ENCODE results near the gene VAV2.

The VAV2 gene

DNA sequence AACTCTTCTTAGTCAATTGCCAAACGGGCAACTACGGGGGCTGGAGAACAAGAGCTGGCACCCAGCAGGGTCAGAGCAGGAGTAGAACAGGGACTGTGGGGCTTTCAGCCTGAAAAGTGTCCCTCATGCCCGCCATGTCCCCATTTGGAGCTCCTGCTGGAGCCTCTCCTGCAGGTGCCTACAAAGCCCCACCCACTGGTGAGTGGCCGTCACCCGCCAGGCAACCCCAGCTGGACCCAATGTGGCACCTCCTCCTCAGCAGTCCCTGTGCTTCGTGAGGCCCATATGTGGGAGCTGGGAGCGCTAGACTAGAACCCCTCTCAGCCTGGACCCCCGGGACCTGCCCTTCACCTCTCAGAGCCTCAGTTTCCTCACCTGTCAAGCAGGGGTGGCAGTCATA lies 40.9 kb downstream of the VAV2 start:
- no peak for DNase-seq (ENCODE audit: low read depth)

DNA sequence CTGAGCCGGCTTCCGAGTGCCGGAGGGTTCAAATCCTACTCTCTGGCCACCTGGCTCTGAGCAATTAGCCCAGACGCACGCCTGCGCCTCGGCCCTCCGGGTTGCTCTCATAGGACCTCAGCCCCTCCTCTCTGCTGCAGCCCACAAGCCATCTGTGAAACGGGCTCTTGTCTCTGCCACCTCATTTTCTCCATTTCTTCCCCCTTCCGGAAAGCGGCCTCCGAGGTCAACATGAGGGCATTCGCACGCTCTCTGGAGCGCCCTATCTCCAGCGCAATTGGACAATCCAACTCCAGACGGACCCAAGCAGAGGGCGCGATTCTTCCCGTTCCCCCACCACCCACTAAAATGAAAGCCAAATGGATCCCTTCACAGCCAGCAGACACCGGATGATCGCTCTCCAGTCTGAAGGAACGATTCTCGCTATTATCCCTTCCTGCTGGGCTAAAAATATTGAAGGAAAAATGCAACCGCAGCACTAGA lies 41.5 kb downstream of the VAV2 start:
- DNase-seq (ENCODE audit: low read depth): no peak

- no peak for DNase-seq (ENCODE audit: low read depth)
These were observed 41.9 kb downstream of the VAV2 start for GRCh38 chr9:133950192-133950591.

GRCh38 chr9:133949486-133950061 lies 42.5 kb downstream of the VAV2 start:
- no peak for DNase-seq (ENCODE audit: low read depth)

DNA sequence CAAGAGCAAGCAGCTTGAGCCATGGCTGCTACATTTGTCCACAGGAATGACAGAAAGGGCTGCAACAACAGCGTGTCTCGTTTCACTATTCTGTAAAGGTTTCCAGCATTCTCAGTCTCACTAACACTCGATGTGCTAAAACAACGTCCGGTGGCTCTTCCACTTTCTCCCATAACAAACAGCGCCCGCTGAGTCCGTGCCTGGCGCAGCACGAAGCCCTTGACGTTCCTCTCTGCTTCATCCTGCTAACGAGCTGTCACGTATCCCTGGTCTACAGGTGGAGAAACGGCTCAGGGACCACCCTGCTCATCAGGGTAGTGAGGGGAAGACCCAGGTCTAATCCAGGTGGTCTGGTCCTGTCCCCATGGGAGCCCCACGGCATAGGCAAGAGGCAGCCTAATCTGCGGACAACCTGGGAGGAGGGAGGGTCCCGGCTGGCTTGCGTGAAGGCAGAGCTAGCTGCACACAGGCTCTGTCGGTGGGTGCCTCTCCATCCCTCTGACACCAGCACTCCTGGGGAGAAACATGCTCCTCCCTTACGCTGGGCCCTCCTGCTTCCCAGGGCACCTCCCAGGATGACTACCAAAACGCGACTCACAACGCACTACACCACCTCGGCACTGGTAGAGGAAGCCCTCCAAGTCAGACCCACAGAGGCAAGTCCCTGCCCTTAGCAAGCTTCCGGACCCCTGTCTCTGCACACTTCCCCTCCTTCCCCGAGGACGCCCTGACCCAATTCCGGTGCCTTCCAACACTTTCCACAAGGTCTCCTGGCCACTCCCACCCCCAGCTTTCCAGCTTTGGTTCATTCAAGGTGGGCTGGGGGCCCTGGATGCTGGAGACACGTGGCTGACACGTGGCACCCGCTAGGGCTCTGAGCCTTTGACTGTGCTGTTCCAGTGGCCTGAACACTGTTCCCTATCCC lies 43.3 kb downstream of the VAV2 start:
- DNase-seq (ENCODE audit: low read depth): no peak

DNA sequence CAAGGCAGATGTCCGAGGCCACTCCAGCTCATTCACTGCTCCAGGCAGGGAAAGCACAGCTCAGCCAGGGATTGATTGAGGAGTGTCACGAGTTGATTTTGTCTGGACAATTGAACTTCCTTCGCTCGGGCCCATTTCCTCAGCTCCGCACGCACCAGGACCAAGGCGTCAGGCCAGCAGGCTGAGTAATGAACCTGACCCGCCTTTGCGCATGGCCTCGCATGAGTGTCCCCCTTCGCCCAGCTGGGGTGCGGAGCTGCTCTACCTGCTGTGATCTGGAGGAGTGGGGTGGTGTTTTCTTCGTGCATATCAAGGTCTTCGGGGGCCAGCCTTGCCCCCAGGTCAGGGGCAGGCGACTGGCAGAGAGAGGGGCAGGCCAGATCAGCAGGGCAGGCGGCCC lies 44.0 kb downstream of the VAV2 start:
- DNase-seq (ENCODE audit: low read depth): no peak

GRCh38 chr9:133946840-133947486 lies 45.2 kb downstream of the VAV2 start:
- DNase-seq (ENCODE audit: low read depth): no peak

DNA sequence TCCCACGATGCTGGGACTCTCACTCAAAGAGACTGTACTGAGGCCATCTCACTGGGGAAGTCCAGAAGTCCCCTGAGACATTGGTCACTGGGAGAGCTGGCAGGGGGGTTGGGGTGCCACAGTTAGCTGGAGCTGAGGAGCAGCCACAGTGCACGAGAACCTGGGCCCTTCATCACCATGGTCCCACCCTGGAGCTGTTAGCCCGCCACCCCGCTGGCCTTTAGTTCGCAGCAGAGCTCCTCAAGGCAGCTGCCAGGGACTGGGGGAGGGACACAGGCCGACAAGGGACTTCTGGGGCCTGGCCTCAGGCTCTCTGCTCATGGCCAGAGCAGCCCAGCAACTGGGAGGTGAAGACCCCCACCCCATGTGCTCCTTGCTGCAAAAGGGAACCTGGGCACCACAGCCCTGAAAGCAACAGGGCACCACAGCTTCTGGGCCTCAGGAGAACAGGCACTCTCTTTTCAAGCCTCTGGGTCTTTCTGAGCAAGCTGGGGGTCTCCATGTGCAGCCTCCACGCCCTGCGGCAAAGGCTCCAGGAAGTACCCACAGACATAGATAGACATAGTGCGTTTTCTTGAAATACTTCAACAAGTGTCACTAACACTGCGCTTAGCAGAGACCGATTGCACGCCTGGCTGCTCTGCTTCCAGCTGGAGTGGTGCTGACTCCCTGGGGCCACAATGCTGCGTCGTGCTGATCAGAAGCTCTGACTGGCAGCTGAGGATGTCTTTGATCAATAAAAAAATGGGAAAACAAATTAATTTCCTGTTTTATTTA lies 46.0 kb downstream of the VAV2 start:
- no peak for DNase-seq (ENCODE audit: low read depth)

DNA sequence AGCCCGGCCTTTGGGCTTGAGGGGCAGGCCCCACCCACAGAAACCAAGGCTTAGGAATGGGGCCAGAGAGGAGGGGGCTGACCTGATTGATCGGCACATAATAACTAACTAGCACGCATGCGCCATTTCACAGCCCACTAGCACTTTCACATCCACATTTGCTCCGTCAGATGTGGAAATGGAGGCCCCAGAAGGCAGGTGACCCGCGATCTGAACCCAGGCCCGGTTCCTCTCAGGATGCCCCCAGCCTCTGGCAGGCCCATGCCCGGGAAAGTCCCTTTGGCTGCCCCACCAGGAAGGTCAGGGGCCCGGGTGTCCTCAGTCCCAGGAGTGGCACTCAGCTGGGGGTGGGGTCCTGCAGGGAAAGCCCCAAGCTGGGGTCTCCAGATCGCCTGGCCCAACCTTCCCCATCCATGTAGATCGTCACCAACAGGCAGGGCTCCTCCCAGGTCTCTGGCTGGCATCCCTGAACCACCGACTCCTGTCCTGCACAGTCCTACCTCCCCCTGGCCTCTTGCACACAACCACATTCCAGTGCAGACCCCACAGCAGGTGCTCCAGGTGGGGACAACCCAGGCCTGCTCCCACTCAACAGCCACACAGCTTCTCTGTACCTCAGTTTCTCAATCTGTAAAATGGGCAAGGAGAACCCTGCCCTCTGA lies 46.7 kb downstream of the VAV2 start:
- no peak for DNase-seq (ENCODE audit: low read depth)

DNA sequence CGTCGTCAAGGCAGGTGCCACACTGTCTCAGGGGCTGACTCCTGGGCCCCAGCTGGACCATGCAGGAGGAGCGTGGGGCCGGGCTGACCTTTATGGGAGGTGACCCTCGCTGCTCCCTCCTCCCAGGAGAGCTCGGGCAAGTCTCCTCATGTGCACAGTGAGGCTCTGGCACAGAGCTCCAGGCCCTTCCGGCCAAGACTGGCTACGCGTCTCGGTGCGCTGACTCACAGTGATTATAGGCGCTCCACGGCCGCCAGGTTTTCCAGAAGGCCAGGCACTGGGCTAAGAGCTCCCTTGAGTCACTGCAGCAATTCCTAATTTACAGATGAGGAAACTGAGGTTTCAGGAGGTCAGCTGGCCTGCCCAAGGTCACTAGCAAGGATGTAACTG lies 47.4 kb downstream of the VAV2 start:
- no peak for DNase-seq (ENCODE audit: low read depth)

GRCh38 chr9:133943781-133944745 lies 48.1 kb downstream of the VAV2 start:
- DNase-seq (ENCODE audit: low read depth): no peak

GRCh38 chr9:133943036-133943780 lies 48.9 kb downstream of the VAV2 start:
- no peak for DNase-seq (ENCODE audit: low read depth)

DNA sequence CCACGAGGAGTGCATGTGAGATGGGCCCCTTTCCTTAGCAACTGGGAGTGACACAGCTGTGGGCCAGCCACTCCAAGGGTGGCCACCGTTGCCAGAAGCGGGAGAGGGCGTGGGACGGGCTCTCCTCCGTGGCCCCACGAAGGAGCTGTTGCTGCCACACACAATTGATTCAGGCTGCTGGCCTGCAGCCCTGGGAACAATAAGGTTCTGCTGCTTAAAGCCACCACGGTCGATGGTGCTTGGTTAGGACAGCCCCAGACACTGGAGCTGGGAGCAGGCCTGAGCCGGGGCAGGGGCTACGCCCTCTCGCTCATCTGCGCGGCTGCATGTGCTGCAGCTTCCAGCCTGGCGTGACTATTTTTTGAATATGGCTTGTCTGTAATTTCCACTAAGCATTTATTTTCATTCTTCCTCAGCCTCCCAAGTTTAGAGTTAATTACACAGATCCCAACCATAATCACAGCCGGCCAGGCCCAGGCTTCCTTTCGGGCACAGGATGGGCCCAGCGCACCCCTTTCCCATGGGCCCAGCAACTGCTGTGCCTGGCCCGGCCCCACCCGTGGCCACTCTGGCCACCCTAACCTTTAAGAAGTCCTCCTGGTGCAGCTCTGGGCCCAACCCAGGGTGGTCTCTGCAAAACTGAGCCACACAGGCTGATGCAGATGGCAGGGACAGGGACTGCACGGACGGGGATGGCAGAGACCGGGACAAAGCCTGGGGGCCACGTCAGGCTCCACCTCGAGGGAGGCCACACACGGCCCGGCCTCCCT lies 49.7 kb downstream of the VAV2 start:
- DNase-seq (ENCODE audit: low read depth): no peak

DNA sequence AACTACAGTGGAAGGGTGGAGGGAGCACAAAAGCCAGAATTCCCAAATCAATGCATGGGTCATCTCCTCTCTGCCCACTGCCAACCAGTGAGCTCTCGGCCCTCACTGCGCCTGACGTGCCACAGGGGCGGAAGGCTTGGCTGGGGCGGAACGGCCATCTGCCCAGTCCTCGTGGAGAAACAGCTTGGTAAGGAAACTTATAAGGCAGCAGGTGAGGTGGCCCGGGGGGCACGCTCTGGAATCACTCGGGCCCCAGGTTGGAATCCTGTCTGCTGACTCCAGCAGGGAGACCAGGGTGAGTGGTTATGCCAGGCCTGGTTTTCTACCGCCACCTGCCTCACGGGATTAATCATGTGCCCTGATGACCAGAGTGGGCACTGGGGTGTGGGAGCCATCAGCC lies 52.3 kb downstream of the VAV2 start:
- DNase-seq (ENCODE audit: low read depth): no peak

GRCh38 chr9:133939171-133939785 lies 52.8 kb downstream of the VAV2 start:
- DNase-seq (ENCODE audit: low read depth): no peak

DNA sequence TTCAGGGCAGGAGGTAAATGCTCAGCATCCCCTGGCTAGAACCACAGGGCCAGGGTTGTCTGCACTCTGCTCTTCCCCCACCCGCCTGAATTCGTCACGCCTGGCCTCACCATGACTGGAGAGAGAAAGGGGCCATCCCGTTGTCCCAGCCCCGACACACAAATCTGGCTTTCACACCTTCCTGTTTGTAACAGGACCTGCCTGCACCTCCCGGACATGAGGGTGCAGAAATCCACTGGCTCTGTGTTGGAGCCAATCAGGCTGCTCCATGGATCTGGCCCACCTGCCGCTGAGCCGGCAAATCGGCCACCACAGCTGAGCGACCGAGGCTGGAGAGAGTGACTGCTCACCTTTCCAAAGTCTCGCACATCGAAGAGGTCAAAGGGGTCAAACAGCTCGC lies 53.4 kb downstream of the VAV2 start:
- no peak for DNase-seq (ENCODE audit: low read depth)

- no peak for DNase-seq (ENCODE audit: low read depth)
These were observed 54.0 kb downstream of the VAV2 start for GRCh38 chr9:133938086-133938485.

DNA sequence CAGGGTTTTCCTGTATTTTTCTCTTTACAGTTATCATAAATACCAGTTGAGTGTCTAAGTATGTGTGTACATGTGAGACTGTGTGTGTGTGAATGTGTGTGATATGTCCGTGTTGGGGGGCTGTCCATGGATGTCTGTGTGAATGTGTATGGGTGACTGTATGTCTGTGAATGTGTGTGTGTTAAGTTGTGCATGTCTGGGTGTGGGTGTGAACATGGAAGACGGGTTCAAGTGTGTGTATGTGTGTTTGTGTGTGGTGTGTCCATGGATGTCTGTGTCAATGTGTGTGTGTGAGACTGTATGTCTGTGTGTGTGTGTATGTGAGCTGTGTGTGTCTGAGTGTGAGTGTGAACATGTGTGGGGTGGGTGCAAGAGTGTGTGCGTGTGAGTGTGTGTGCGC lies 55.0 kb downstream of the VAV2 start:
- no peak for DNase-seq (ENCODE audit: low read depth)

All from GM04503 (cell line).